SK-N-DZ (cell line): ENCODE data around the gene TBX4.
"Not testable (repeated sequence)": the region's sequence is repeated elsewhere in the genome, so short reads cannot be mapped to it uniquely, and the experiment has no call there.

Source experiments
- DNase-seq: peaks from one replicate; pipeline ENCODE4 v3.0.0-alpha.2; 2015; ENCODE audit warnings: low spot score

The TBX4 gene

DNA sequence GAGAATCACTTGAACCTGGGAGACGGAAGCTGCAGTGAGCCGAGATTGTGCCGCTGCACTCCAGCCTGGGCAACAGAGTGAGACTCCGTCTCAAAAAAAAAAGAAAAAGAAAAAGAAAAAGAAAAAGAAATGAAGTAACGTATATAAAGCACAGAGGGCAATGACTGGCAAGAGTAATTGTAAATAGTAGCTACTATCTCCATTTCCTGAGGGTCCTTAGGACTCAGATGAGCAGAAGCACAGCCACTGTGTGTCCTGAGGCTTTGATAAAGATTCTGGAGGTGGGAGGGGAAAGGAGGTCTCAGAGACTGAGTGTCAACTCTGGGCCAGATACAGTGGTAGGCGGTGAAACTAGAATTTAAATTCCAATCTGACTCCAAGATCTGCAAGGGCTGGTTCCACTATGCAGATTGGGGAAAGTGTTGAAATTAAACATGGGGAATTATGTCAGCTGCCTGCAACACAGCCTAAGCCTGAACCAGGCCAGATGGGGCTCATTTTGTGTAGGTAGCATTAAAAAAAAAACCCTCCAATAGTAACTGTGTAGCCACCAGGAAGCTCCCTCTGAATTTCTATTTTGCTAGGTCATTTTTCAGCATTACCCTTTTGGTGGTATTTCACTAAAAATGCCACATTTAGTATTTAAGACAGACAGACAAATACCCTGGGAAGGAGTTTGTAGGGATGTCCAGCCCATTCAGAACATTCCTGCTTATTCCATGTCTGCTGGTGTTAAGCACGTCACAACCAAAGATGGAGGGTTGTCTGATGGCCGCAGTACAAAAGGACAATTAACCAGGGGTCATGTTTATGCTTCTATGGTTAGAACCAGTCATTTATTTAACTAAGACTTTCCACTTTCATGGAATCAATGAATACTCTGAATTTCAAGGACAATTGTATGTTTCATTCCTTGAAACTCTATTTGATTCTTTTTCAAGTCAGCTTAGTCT lies 46.1 kb downstream of the TBX4 start:
- DNase-seq = no peak

- no peak for DNase-seq
Observed at GRCh38 chr17:61499632-61500031, 47.4 kb downstream of the TBX4 start.

GRCh38 chr17:61500287-61500686 lies 48.1 kb downstream of the TBX4 start:
- no peak for DNase-seq

GRCh38 chr17:61502292-61502691 lies 50.1 kb downstream of the TBX4 start:
- no peak for DNase-seq

DNA sequence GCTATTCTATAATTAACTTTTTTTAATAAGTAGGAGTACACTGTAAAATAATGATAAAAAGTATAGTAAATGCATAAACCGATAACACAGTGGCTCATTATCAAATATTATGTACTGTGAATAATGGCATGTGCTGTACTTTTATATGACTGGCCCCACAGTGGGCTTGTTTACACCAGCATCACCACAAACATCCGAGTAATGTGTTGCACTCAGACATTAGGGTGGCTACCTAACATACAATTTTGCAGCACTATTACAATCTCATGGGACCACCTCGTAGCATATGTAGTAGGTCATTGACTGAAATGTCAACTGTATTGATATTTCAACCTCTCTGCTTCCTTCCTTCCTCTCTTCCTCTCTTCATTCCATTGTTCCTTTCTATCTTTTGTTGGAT lies 51.7 kb downstream of the TBX4 start:
- no peak for DNase-seq

GRCh38 chr17:61504697-61505096 lies 52.5 kb downstream of the TBX4 start:
- no peak for DNase-seq

GRCh38 chr17:61505846-61506627 lies 53.8 kb downstream of the TBX4 start:
- DNase-seq = no peak

DNA sequence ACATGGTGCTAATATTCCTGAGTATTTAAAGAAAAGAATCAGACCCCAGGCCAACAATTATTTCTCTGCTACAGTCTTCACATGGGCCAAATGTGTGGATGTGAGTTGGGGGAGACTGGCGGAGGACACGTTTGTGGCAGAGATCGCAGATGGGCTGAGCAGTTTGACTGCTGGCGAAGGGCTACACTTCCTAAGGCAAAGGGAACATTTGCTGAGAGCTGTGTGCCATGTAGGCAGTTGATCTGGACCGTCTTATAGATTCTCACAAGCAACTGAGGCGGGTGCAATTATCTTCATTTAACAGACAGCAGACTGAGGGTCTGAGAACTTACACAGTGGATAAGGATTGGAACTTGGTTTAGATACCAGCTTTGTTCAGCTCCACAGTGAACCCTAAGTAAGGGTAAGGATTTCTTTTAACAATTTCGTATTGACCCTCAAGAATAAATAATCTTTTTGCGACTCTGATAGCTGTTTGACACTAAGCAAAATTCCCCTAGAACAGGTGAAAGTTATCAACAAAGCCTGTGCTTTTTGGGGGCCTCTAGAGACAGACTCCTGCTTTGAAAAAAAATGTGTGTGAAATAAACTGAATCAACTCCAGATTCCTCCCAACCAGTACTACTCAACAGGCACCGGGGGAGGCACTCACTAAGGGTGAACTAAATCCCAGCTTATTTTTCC lies 55.3 kb downstream of the TBX4 start:
- no peak for DNase-seq

DNA sequence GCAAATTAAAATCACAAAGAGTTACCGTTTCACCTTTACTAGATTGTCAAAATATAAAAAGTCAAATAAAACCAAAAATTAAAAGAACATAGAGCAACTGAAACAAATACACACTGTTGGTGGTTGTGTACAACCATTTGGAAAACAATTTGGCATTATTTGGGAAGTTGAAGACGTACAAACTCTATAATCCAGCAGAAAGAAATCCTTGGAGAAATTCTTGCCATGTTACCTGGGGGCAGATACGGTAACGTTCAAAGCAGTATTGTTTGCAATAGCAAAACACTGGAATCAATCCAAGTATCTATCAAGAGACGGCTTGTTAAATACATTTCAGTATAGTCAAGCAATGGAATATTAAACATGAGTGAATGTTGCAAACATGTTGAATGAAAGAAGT lies 56.7 kb downstream of the TBX4 start:
- DNase-seq = no peak

DNA sequence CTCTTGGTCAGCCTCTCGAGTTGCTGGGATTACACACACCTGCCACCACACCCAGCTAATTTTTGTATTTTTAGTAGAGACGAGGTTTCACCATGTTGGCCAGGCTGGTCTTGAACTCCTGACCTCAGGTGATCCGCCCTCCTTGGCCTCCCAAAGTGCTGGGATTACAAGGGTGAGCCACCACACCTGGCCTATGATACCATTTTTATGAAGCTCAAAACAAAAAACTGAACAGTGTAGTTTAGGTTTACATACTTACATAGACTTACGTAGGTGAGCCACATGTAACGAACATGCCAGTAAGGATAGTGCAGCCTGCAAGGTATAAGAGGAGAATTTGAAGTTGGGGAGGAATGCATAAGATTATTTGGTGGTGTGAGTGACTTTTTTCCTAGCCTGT lies 57.2 kb downstream of the TBX4 start:
- not testable (repeated sequence) for DNase-seq

DNA sequence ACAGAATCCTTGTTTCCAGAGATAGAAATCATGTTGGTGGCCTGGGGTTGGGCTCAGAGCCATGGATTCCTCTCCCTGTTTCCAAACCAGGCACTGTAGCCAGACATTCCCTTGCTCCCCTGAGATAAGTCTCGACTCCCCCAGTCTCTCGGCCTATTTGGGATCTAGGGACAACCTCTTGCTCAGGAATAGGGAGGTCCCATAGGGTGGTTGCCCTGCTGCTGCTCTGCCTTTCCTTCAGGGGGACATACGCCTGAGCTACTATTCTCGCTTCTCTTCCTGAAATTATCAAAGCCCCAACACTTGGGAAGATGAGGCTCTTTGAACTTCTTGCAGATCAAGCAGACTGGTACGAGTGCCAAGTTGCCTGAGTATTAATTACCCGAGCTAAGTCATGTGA lies 58.0 kb downstream of the TBX4 start:
- no peak for DNase-seq

GRCh38 chr17:61510991-61511390 lies 58.8 kb downstream of the TBX4 start:
- no peak for DNase-seq

DNA sequence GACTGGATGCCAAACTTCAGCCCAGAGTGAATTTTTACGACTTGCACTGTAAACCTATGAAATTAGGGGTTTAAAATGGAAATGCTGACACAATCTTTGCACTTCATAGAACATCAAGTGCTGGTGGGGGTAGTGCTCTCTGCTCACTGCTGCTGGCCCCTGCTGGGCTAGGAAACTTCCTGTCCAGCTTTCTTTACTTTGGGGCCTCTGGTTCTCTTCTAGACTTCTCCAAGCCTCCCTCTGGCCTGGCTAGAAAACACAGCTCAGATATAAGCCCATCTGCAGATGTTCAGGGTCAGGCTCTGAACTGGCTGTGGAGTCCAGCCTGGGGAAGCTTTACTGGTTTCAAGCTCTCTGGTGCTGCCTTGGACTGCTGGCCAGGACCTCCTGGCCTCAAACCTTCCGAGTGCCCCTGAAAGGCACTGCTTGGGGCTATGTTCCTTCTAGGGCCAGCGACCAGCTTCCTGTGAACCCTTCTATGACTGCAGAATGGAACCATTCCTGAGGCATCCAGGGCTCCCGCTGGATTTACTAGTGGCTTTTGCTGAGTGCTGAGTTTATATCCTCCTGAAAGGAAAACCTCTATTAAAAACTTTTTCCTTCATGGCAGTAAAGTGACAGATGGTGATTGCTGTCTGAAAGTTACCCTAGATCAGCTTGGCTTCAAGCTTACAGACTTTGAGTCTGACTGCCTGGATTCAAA lies 59.4 kb downstream of the TBX4 start:
- DNase-seq = no peak

DNA sequence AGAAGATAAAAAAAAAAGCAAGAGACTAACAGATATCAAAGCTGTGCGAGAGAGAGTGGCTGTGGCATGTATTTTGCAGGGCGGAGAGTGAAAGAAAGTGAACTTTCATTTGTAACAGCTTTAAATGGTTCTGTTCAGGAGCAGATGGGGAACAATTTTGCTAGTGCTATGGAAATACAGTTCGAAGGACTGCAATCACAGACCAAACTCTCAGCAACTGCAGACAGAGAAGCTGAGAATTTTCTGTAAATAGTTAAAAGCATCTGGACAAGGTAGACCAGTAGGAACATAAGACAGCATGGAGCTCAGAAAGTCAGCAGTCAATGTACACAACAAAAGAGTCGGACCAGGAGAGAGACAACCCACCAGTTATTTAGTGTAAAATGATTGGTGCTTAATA lies 62.3 kb downstream of the TBX4 start:
- no peak for DNase-seq

- no peak for DNase-seq
Observed at GRCh38 chr17:61517265-61517664, 65.0 kb downstream of the TBX4 start.

DNA sequence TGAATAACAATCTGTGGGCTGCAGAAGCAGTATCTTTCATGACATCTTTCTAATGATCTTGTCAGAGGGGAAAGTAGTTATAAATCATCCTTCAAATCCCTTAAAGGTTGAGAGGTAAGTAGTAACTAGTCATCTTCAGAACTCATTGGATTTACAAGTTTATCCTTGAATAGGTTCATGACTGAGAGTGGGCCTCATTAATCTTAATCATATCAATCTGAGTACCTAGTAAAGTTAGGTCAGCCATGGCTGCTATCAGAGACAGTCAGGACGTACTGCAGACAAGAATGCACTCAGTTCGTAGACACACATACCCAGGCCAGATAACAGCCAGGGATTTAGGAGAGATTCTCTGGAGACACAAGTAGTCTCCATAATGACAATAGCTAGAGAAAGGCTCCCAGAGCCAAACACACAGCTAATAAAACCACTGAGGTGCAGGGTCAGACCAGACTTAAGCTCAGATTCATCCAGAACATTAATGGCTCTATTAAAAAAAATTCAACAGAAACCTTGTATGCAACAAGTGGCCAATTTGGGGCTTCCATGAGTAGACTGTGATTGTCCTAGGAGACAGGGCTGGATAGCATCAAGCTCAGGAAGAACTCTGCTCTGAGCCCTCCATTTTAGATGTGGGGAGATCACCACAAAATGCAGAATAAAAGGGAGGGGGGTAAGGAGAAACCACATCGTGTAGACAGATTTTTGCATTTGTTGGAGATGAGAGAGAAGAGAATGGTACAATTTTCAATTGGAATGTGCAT lies 65.8 kb downstream of the TBX4 start:
- peak; percentile 30 for DNase-seq

DNA sequence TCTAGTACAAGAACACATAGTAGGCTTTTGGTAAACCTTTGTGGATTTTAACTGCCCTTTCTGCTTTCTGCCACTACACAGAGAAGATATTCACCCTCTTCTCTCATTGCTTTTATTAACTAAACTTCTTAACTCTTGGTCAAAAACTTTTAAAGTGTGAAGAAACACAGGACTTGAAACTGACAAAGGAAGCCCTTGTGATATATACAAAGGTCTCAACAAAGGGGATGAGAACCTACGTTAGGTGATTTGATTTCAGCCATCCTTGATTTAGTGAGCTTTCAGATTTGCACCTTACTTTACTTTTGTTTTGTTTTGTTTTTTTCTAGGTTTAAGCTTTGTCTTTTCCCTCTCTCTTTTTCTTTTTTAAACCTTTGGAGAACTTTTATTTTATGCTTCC lies 66.9 kb downstream of the TBX4 start:
- DNase-seq = no peak

GRCh38 chr17:61519754-61520440 lies 67.7 kb downstream of the TBX4 start:
- no peak for DNase-seq

GRCh38 chr17:61520897-61521296 lies 68.7 kb downstream of the TBX4 start:
- no peak for DNase-seq

DNA sequence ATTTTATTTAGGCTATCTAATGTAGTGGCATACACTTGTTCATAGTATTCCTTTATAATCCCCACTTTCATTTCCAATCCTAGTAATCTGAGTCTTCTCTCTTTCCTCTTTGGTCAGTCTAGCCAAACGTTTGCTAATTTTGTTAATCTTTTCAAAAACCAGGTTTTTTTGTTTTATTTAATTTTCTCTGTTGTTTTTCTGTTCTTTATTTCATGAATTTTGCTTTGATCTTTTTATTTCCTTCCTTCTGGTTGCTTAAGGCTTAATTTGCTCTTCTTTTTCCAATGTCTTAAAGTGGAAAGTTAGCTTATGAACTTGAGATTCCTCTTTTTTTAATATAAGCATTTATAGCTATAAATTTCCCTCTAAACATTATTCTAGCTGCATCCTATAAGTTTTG lies 69.9 kb downstream of the TBX4 start:
- DNase-seq = no peak
